Liver (tissue), 9 donors: ENCODE measurements around the gene HPCAL4. TPM values are rescaled to one million over a fixed set of nuclear protein-coding genes. Genes with fewer than 3 reads are reported as not detected.

ENCODE experiments used
- DNase-seq: peaks from one replicate; pipeline ENCODE4 v3.0.0-alpha.2; 2017; ENCODE audit warnings: low spot score
- H3K27ac ChIP-seq, 2 donors: one replicate each; pipeline ENCODE4 v1.7.0; 2013; ENCODE audit warnings: inconsistent platforms in 2 of 2, low read length in 2 of 2, control low read depth in 1 of 2, low read depth in 1 of 2, mild to moderate bottlenecking in 1 of 2
- H3K27me3 ChIP-seq, 4 donors: one replicate each; pipeline versions ENCODE4 v1.6.1 to v1.7.0; 2013; ENCODE audit warnings: low read length in 3 of 4, inconsistent platforms in 1 of 4, mild to moderate bottlenecking in 1 of 4, moderate library complexity in 1 of 4; ENCODE audit not compliant: control insufficient read depth in 4 of 4, insufficient read depth in 4 of 4
- H3K36me3 ChIP-seq, 4 donors: one replicate each; pipeline versions ENCODE4 v1.6.1 to v1.7.0; 2013; ENCODE audit warnings: low read length in 3 of 4, mild to moderate bottlenecking in 3 of 4, low read depth in 1 of 4, moderate library complexity in 1 of 4; ENCODE audit not compliant: control insufficient read depth in 4 of 4, insufficient read depth in 3 of 4
- H3K4me1 ChIP-seq, 4 donors: one replicate each; pipeline versions ENCODE4 v1.6.1 to v1.7.0; 2013; ENCODE audit warnings: low read length in 3 of 4, mild to moderate bottlenecking in 3 of 4, moderate library complexity in 1 of 4; ENCODE audit not compliant: control insufficient read depth in 4 of 4, insufficient read depth in 4 of 4
- H3K4me3 ChIP-seq, 3 donors: one replicate each; pipeline versions ENCODE4 v1.6.1 to v1.7.0; 2013; ENCODE audit warnings: low read length in 3 of 3, control low read depth in 1 of 3, low read depth in 1 of 3, mild to moderate bottlenecking in 1 of 3
- H3K9ac ChIP-seq, 2 donors: one replicate each; pipeline ENCODE4 v1.7.0; 2013; ENCODE audit warnings: low read length in 2 of 2, mild to moderate bottlenecking in 2 of 2, moderate library complexity in 2 of 2, control low read depth in 1 of 2, low read depth in 1 of 2
- H3K9me3 ChIP-seq, 4 donors: one replicate each; pipeline versions ENCODE4 v1.6.1 to v1.7.0; 2013; ENCODE audit warnings: low read length in 3 of 4; ENCODE audit not compliant: control insufficient read depth in 4 of 4
- EGR1 ChIP-seq, 2 donors: IDR thresholded peaks; 2 replicates each; pipeline ENCODE4 v1.6.1; 2016 to 2018; ENCODE audit warnings: antibody characterized with exemption in 2 of 2, low read depth in 2 of 2
- FOXA1 ChIP-seq: IDR thresholded peaks from 2 replicates; pipeline ENCODE4 v1.6.1; 2016; ENCODE audit warnings: antibody characterized with exemption
- FOXA2 ChIP-seq: IDR thresholded peaks from 2 replicates; pipeline ENCODE4 v1.6.1; 2016; ENCODE audit warnings: antibody characterized with exemption
- GABPA ChIP-seq, 2 donors: IDR thresholded peaks in 1 of 2; conservative IDR thresholded peaks in 1 of 2; 2 replicates each; pipeline ENCODE4 v1.6.1; 2016; ENCODE audit warnings: antibody characterized with exemption in 2 of 2, mild to moderate bottlenecking in 1 of 2, moderate library complexity in 1 of 2
- HNF4A ChIP-seq, 2 donors: conservative IDR thresholded peaks; 2 replicates each; pipeline ENCODE4 v1.6.1; 2016; ENCODE audit warnings: antibody characterized with exemption in 2 of 2, mild to moderate bottlenecking in 2 of 2
- HNF4G ChIP-seq: IDR thresholded peaks from 2 replicates; pipeline ENCODE4 v1.6.1; 2016; ENCODE audit warnings: antibody characterized with exemption
- JUND ChIP-seq, 2 donors: IDR thresholded peaks; 2 replicates each; pipeline ENCODE4 v1.6.1; 2016; ENCODE audit warnings: antibody characterized with exemption in 2 of 2
- NR2F2 ChIP-seq: IDR thresholded peaks from 2 replicates; pipeline ENCODE4 v1.6.1; 2016; ENCODE audit warnings: antibody characterized with exemption
- RAD21 ChIP-seq, 2 donors: IDR thresholded peaks; 2 replicates each; pipeline ENCODE4 v1.6.1; 2016; ENCODE audit warnings: antibody characterized with exemption in 2 of 2, mild to moderate bottlenecking in 2 of 2
- RXRA ChIP-seq, 2 donors: IDR thresholded peaks; 2 replicates each; pipeline ENCODE4 v1.6.1; 2017 to 2018; ENCODE audit warnings: antibody characterized with exemption in 2 of 2, mild to moderate bottlenecking in 1 of 2
- SP1 ChIP-seq: IDR thresholded peaks from 2 replicates; pipeline ENCODE4 v1.6.1; 2018; ENCODE audit warnings: antibody characterized with exemption, mild to moderate bottlenecking
- TAF1 ChIP-seq: conservative IDR thresholded peaks from 2 replicates; pipeline ENCODE4 v1.6.1; 2016; ENCODE audit warnings: antibody characterized with exemption, mild to moderate bottlenecking
- YY1 ChIP-seq: IDR thresholded peaks from 2 replicates; pipeline ENCODE4 v1.6.1; 2016; ENCODE audit warnings: antibody characterized with exemption, mild to moderate bottlenecking
- WGBS: extraction: QIAGEN DNeasy Blood & Tissue Kit; methylation state at CpG from one replicate; pipeline ENCODE4 v1.1.7; 2013; 5-methylcytosine and 5-hydroxymethylcytosine counted together
- polyA plus RNA-seq, 2 donors: library from polyadenylated mRNA; stranded (reverse) in 1 of 2; unstranded in 1 of 2; fragments of 200-250 nt in 1 of 2; fragments of >200 nt in 1 of 2; fragmentation: Nextera tagmentation in 1 of 2; extraction: Ambion mirVana in 1 of 2; gene quantifications; one replicate each; pipeline versions ENCODE4 v1.2.1 to v1.2.3, GENCODE V29; 2013 to 2015
- total RNA-seq, 2 donors: library from RNA; depleted of rRNA; stranded (reverse); fragments of >200 nt; gene quantifications; one replicate each; pipeline ENCODE4 v1.2.3, GENCODE V29; 2014
- TF ChIP-seq, protein P1 (sequence below): IDR thresholded peaks from 2 replicates; pipeline ENCODE4 v1.6.1; 2016; ENCODE audit warnings: antibody characterized with exemption
- TF ChIP-seq, protein P2 (sequence below): IDR thresholded peaks from 2 replicates; pipeline ENCODE4 v1.6.1; 2016; ENCODE audit warnings: antibody characterized with exemption
- TF ChIP-seq, protein P3 (sequence below): IDR thresholded peaks from 2 replicates; pipeline ENCODE4 v1.6.1; 2016; ENCODE audit warnings: antibody characterized with exemption
- TF ChIP-seq, protein P4 (sequence below): fragments of 150-350 bp; IDR thresholded peaks from 2 replicates; pipeline ENCODE4 v1.5.1; 2017; ENCODE audit warnings: improper control_type of control experiment, low read depth, low read length; ENCODE audit not compliant: missing input control
- donor health status: healthy.
- donor health status: healthy.
- donor health status: healthy.
- donor health status: healthy.
- donor health status: healthy.

HPCAL4 gene
- total and polyA plus RNA-seq, 4 donors = not detected

DNA sequence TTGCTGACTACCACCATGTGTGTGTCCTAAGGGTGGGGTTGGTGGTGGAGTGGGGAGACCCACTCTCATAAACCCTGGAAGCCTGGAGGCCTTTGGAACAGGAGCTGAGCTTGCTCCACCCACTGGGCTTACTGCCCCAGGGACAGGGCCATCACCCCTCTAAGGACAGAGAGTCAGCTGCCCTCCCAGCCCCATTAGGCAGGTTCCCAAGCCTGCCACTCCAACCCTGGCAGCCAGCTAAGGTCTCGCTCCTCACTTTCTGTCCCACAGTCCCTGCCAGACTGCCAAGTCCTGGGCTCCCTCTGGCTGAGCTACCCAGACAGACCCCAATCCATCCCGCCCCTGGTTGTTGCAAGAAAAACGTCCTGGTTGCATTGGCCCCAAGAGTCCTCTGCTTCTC, 23.1 kb downstream of the HPCAL4 start:
- no peak for DNase-seq
- peaks cover 2 to 14% (median 4%) of the 10 kb centered on the region in 4 donors for H3K4me1 ChIP-seq
- WGBS = 86% methylated on average over 3 of the region's 3 CpGs
- no peaks in the 10 kb centered on the region for H3K9me3 ChIP-seq
- H3K27me3 ChIP-seq = peaks cover 0 to 6% (median 2%) of the 10 kb centered on the region in 4 donors
- no peak overlapping the region for H3K27ac ChIP-seq
- H3K4me3 ChIP-seq = no peak overlapping the region
- no peak for TF ChIP-seq JUND (IDR thresholded peaks at IDR 0.05)
- no peak for TF ChIP-seq FOXA1
- TF ChIP-seq RXRA (IDR thresholded peaks at IDR 0.05) = no peak
- TF ChIP-seq RAD21 (IDR thresholded peaks at IDR 0.05) = no peak
- TF ChIP-seq, protein P1, sequence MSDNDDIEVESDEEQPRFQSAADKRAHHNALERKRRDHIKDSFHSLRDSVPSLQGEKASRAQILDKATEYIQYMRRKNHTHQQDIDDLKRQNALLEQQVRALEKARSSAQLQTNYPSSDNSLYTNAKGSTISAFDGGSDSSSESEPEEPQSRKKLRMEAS = no peak
- no peak for TF ChIP-seq YY1
- no peak for TF ChIP-seq GABPA (IDR thresholded peaks at IDR 0.05 in 1 of 2, conservative IDR thresholded peaks at IDR 0.05 in 1 of 2)
- TF ChIP-seq HNF4A (conservative IDR thresholded peaks at IDR 0.05) = no peak
- no peak for TF ChIP-seq NR2F2
- H3K36me3 ChIP-seq = no peaks in the 10 kb centered on the region
- no peak overlapping the region for H3K9ac ChIP-seq

DNA sequence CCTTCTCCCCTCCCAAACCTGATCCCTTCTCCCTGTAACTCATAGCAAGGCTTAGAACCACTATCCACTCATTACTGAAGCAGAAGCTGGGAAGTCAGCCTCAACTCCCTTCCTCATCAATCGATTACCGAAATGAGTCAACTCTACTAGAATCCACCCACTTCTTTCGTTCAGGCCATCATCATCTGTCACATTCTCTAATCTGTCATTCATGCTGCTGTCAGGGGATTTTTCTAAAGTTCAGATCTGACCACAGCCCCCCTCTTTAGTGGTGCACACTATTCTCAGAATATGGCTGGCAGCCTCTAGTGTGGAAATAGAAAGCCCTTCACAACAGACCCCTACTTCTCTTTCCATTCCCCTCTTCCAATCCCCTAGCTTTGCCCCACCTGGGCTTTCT, 24.5 kb downstream of the HPCAL4 start:
- H3K4me1 ChIP-seq = peaks cover 0 to 8% (median under 1%) of the 10 kb centered on the region in 4 donors
- no peak for TF ChIP-seq TAF1
- TF ChIP-seq, protein P1 = no peak
- TF ChIP-seq FOXA1 = no peak
- no peak for TF ChIP-seq RXRA (IDR thresholded peaks at IDR 0.05)
- TF ChIP-seq GABPA (IDR thresholded peaks at IDR 0.05 in 1 of 2, conservative IDR thresholded peaks at IDR 0.05 in 1 of 2) = no peak
- TF ChIP-seq, protein P2, sequence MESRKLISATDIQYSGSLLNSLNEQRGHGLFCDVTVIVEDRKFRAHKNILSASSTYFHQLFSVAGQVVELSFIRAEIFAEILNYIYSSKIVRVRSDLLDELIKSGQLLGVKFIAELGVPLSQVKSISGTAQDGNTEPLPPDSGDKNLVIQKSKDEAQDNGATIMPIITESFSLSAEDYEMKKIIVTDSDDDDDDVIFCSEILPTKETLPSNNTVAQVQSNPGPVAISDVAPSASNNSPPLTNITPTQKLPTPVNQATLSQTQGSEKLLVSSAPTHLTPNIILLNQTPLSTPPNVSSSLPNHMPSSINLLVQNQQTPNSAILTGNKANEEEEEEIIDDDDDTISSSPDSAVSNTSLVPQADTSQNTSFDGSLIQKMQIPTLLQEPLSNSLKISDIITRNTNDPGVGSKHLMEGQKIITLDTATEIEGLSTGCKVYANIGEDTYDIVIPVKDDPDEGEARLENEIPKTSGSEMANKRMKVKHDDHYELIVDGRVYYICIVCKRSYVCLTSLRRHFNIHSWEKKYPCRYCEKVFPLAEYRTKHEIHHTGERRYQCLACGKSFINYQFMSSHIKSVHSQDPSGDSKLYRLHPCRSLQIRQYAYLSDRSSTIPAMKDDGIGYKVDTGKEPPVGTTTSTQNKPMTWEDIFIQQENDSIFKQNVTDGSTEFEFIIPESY = no peak
- TF ChIP-seq NR2F2 = no peak
- TF ChIP-seq EGR1 (IDR thresholded peaks at IDR 0.05; ENCODE audit: low read depth in 2 of 2) = no peak
- TF ChIP-seq, protein P3, sequence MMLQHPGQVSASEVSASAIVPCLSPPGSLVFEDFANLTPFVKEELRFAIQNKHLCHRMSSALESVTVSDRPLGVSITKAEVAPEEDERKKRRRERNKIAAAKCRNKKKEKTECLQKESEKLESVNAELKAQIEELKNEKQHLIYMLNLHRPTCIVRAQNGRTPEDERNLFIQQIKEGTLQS = no peak
- no peak for TF ChIP-seq SP1
- TF ChIP-seq HNF4G = no peak
- no peaks in the 10 kb centered on the region for H3K36me3 ChIP-seq
- no peaks in the 10 kb centered on the region for H3K9me3 ChIP-seq
- no peak overlapping the region for H3K9ac ChIP-seq
- H3K27ac ChIP-seq = no peak overlapping the region
- DNase-seq = no peak
- WGBS = 77% methylated on average over 3 of the region's 3 CpGs
- peaks cover 0 to 3% (median under 1%) of the 10 kb centered on the region in 4 donors for H3K27me3 ChIP-seq
- H3K4me3 ChIP-seq = no peak overlapping the region

DNA sequence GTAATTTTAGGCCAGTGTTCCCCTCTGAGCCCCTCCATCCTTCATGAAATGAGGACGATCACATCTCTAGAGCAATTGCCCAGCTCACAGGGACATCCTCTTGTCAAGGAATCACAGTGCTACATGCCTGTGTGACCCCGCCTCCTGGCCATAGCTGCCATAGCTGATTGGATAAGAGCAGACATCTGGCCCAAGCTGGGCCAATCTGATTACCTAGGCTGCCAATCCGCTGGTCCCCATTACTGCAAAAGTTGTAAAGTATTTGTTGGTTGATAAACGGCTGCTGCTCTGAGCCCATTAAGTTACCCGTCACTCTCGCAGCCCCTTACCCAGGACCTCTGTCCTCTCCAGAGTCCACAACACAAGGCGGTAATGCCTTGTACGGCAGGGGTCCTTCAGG, 27.7 kb downstream of the HPCAL4 start:
- H3K36me3 ChIP-seq = no peaks in the 10 kb centered on the region
- H3K27me3 ChIP-seq = peaks cover 0 to 3% (median 0%) of the 10 kb centered on the region in 4 donors
- no peak overlapping the region for H3K27ac ChIP-seq
- 92% methylated on average over 8 of the region's 8 CpGs for WGBS
- DNase-seq = no peak
- H3K9me3 ChIP-seq = no peaks in the 10 kb centered on the region
- no peaks in the 10 kb centered on the region for H3K4me1 ChIP-seq
- H3K4me3 ChIP-seq = no peak overlapping the region
- H3K9ac ChIP-seq = no peak overlapping the region
- TF ChIP-seq, protein P2 = no peak
- TF ChIP-seq EGR1 (IDR thresholded peaks at IDR 0.05; ENCODE audit: low read depth in 2 of 2) (no peak), TAF1 (no peak), FOXA2 (no peak), FOXA1 (no peak), RAD21 (IDR thresholded peaks at IDR 0.05) (no peak), NR2F2 (no peak), JUND (IDR thresholded peaks at IDR 0.05) (no peak)
- TF ChIP-seq, protein P4, sequence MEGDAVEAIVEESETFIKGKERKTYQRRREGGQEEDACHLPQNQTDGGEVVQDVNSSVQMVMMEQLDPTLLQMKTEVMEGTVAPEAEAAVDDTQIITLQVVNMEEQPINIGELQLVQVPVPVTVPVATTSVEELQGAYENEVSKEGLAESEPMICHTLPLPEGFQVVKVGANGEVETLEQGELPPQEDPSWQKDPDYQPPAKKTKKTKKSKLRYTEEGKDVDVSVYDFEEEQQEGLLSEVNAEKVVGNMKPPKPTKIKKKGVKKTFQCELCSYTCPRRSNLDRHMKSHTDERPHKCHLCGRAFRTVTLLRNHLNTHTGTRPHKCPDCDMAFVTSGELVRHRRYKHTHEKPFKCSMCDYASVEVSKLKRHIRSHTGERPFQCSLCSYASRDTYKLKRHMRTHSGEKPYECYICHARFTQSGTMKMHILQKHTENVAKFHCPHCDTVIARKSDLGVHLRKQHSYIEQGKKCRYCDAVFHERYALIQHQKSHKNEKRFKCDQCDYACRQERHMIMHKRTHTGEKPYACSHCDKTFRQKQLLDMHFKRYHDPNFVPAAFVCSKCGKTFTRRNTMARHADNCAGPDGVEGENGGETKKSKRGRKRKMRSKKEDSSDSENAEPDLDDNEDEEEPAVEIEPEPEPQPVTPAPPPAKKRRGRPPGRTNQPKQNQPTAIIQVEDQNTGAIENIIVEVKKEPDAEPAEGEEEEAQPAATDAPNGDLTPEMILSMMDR = no peak
- TF ChIP-seq, protein P1 = no peak
- TF ChIP-seq, protein P3 = no peak
